ENCODE data around the gene BMAL1.
"Not testable (repeated sequence)": the region's sequence is repeated elsewhere in the genome, so short reads cannot be mapped to it uniquely, and the experiment has no call there.

Gene BMAL1

GRCh38 chr11:13277768-13278608 is at the start of gene BMAL1:
TSS of gene BMAL1 (plus strand) at chr11:13277790. CDS start at chr11:13354309, 76,519 bp downstream.
- no peak for DNase-seq

GRCh38 chr11:13228572-13228971 is 49.0 kb upstream of the BMAL1 start:
- DNase-seq = no peak

GRCh38 chr11:13229136-13229535 is 48.5 kb upstream of the BMAL1 start:
- no peak for DNase-seq

- DNase-seq = no peak
Observed at GRCh38 chr11:13229711-13230318, 47.8 kb upstream of the BMAL1 start.

- no peak for DNase-seq
Observed at GRCh38 chr11:13233173-13233745, 44.3 kb upstream of the BMAL1 start.

GRCh38 chr11:13235895-13236294 is 41.7 kb upstream of the BMAL1 start:
- no peak for DNase-seq

- DNase-seq = no peak
Observed at GRCh38 chr11:13236626-13237025, 41.0 kb upstream of the BMAL1 start.

- no peak for DNase-seq
Observed at GRCh38 chr11:13237761-13238160, 39.8 kb upstream of the BMAL1 start.

GRCh38 chr11:13238879-13239514 is 38.6 kb upstream of the BMAL1 start:
- peak in 1 of 2 experiments; percentile 38 for DNase-seq

- no peak for DNase-seq
Observed at GRCh38 chr11:13242564-13242963, 35.0 kb upstream of the BMAL1 start.

- no peak for DNase-seq
Observed at GRCh38 chr11:13247606-13248296, 29.8 kb upstream of the BMAL1 start.

GRCh38 chr11:13249177-13249576 is 28.4 kb upstream of the BMAL1 start:
- no peak for DNase-seq

- DNase-seq = peak in 1 of 2 experiments; percentile 4
Observed at GRCh38 chr11:13249992-13250391, 27.6 kb upstream of the BMAL1 start.

- DNase-seq = no peak
Observed at GRCh38 chr11:13251966-13252365, 25.6 kb upstream of the BMAL1 start.

GRCh38 chr11:13252438-13252837 is 25.2 kb upstream of the BMAL1 start:
- DNase-seq = no peak

- DNase-seq = no peak
Observed at GRCh38 chr11:13256216-13256615, 21.4 kb upstream of the BMAL1 start.

GRCh38 chr11:13258061-13258460 is 19.5 kb upstream of the BMAL1 start:
- DNase-seq = not testable (repeated sequence)

GRCh38 chr11:13258855-13259254 is 18.7 kb upstream of the BMAL1 start:
- DNase-seq = no peak

- no peak for DNase-seq
Observed at GRCh38 chr11:13259374-13259773, 18.2 kb upstream of the BMAL1 start.

- peak in 1 of 2 experiments; percentile 3 for DNase-seq
Observed at GRCh38 chr11:13260201-13260962, 17.2 kb upstream of the BMAL1 start.

GRCh38 chr11:13260963-13261588 is 16.5 kb upstream of the BMAL1 start:
- no peak for DNase-seq
